Loucy (cell line): ENCODE measurements around the gene CPED1.

Experiments
- EZH2phosphoT487 ChIP-seq: fragments of 200-600 bp; IDR thresholded peaks from 2 replicates; pipeline ENCODE4 v1.6.1; 2018; ENCODE audit warnings: antibody characterized with exemption, mild to moderate bottlenecking, moderate library complexity, borderline replicate concordance
- TF ChIP-seq, protein P1 (sequence below): fragments of 200-600 bp; sonication (generic); conservative IDR thresholded peaks from 2 replicates; pipeline ENCODE4 v1.5.1; 2014; ENCODE audit warnings: mild to moderate bottlenecking, antibody characterized with exemption, low read length

DNA sequence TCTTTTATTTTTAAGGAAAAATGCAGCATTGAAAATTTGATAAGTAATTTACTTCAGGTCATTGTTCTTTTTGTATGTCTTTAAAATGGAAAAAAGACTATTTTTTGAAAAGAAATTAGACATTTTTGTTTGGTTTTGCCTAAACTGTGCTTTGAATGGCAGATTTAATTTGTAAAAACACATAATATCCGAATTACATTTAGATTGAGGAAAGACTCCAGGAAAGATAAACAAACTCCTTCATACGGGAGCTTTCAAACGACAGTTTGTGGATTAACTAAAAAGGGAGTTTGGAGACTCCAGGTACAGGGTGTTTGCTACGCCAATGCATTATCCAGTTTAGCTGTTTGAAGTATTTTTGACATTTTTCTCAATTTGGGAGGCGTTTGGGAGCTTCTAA lies 36.1 kb downstream of the CPED1 start:
- TF ChIP-seq, protein P1, sequence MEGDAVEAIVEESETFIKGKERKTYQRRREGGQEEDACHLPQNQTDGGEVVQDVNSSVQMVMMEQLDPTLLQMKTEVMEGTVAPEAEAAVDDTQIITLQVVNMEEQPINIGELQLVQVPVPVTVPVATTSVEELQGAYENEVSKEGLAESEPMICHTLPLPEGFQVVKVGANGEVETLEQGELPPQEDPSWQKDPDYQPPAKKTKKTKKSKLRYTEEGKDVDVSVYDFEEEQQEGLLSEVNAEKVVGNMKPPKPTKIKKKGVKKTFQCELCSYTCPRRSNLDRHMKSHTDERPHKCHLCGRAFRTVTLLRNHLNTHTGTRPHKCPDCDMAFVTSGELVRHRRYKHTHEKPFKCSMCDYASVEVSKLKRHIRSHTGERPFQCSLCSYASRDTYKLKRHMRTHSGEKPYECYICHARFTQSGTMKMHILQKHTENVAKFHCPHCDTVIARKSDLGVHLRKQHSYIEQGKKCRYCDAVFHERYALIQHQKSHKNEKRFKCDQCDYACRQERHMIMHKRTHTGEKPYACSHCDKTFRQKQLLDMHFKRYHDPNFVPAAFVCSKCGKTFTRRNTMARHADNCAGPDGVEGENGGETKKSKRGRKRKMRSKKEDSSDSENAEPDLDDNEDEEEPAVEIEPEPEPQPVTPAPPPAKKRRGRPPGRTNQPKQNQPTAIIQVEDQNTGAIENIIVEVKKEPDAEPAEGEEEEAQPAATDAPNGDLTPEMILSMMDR, result no peak
- no peak for TF ChIP-seq EZH2phosphoT487
